ENCODE data around the gene CDK6.
"Not testable (repeated sequence)": the region's sequence is repeated elsewhere in the genome, so short reads cannot be mapped to it uniquely, and the experiment has no call there.

The CDK6 gene

DNA sequence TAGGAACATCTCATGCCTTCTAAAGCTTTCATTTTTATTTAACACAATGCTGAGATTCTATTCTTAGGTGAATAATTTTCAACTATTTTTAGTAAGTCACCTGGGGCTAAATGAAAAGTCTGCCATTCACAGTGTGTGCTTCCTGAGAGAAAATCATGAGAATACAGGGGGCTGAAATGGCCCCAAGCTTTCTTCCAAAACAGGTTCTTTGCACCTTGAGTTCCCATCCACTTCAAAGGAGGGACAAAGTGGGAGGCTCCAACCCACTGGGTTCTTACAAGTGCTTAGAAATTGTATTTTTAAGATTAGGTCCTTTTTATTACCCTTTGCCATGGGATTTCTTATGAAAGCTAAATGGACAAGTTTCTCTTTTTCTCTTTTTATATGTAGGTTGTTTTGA is 224.6 kb downstream of the CDK6 start:
- no peak for DNase-seq

DNA sequence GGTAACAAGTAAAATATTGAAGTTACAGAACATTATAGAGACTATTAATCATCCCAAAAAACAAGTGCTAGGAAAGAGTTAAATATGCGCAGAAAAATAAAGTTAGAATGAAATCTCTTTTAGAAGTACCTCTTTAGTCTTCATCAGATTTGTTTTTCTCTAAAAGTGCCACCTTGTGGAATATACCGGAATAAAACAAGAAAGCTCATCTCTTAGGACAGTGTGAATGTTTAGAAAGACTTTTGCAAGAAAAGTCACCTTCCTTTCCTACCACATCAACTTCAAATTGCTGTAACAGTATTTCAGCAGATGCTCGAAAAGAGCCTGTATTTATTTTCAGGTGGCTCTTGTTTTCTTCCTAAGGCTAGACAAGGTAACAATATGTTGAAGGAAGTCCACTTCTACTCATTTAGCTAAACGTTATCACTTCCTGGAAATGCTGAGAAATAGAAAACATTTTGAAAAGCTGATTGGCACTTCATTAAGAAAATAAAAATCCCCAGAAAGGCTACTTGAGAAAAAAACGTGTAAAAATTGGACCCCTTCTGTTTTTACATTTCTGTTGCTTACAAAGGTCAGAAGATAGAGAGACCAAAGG is 226.4 kb downstream of the CDK6 start:
- no peak for DNase-seq

DNA sequence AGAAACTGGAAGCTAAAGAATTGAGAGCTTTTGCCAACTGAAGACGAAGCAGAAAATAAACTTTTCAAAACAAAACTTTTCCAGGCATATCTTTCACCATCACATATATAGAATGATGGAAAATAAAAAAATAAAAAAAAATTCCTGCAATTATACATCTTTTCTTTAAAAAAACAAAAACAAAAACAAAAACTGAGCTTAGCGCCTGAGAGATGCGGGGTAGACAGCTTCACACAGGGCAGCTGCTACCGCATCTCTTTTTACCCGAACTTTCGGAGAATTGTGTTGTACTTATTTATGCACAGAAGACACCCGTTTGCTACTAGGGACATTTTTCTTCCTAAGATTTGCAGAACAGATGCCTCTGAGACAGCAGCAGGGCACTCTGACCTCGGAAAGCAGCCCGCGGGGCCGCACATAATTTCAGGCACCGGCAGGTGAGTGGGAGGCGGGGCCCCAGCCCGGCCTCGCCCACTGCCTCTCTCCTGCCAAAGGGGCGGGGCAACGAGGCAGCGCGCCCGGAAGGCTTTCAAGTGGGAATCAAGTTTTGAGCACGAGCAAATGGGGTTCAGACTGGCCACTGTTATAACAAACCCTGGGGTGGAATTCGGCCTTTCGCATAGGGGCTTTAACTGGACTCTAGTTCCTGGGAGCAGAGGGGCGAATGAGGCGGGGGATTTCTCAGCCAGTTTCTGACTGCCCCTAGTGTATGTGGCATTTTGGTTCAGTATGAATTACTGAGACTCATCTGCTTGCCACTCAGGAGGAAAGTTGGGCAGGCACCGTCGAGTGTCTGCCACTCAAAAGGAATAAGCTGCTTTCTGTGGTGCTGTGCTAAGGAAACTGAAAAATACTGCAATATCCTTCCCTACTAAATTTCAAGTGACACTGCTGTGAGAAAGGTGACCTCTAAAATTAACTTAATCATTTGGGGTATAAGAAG is 227.7 kb downstream of the CDK6 start:
- peak; percentile 55 for DNase-seq

DNA sequence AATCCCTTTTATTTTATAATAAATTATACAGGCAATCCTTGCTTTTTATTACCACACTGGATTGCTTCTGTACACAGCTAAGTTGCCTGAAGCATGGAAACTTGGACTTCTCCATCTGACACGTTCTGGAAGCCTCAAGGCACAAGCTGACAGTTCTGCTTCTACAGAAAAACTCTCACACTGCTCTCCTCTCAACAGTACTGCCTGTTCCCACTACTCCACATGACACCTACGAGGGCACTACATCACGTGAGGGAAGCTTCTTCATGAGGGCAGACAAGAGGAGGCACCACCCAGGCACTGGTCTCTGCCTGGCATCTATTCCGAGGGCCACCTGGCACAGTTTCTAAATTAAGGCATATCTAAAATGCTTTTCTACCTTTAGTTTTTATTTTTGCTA is 229.4 kb downstream of the CDK6 start:
- DNase-seq: no peak

GRCh38 chr7:92604517-92604916 is 231.9 kb downstream of the CDK6 start:
- not testable (repeated sequence) for DNase-seq

DNA sequence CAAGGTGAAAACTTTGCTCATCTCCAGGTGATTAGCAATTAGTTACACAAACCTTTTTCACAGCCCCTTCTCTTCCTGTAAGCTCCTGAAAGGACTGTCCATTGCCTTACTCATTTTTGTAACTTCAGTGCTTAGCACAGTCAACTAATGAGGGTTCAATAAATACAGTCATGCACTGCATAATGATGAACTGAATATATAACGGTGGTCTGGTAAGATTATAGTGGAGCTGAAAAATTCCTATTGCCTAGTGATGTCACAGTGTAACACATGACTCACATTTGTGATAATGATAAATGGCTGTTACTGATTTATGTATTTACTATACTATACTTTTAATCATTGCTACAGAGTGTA is 233.3 kb downstream of the CDK6 start:
- DNase-seq: no peak

- DNase-seq: no peak
These were observed 233.9 kb downstream of the CDK6 start for GRCh38 chr7:92602352-92603088.

- no peak for DNase-seq
These were observed 237.9 kb downstream of the CDK6 start for GRCh38 chr7:92598310-92598981.

DNA sequence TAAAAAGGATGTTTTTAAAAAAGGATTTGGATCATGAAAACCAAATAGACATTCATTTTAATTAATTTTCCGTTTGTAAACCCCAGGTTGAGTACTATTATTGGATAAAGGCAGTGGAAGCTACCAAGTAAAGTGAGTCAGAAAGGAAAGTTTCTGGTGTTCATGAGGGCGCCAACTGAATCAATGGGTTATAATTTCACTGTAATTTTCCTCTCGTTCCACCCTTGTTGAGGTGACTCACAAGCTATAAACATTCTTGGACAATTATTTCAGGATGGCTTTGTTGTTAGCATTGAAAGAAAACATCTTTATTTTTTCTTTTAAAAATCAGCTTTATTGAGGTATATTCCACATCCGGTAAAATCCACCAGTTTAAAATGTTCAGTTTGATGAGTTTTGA is 241.1 kb downstream of the CDK6 start:
- DNase-seq: no peak

DNA sequence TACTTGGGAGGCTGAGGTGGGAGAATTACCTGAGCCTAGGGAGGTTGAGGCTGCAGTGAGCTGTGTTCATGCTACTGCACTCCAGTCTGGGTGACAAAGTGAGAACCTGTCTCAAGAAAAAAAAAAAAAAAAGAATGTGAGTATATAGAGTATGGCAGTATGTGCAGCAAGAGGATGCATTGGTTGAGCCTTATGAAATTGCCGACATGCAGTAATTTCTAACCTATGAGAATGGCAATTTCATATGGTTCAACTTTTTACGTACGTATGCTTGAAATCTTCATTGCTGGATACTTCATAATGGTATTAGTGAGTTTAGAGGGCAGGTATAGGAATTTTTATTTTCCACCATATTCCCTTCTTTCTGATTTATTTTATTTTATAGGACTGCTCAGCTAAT is 241.6 kb downstream of the CDK6 start:
- DNase-seq: no peak

GRCh38 chr7:92590711-92591310 is 245.6 kb downstream of the CDK6 start:
- no peak for DNase-seq

GRCh38 chr7:92589056-92589455 is 247.3 kb downstream of the CDK6 start:
- no peak for DNase-seq

GRCh38 chr7:92588561-92588960 is 247.8 kb downstream of the CDK6 start:
- no peak for DNase-seq

GRCh38 chr7:92586841-92587240 is 249.5 kb downstream of the CDK6 start:
- no peak for DNase-seq

DNA sequence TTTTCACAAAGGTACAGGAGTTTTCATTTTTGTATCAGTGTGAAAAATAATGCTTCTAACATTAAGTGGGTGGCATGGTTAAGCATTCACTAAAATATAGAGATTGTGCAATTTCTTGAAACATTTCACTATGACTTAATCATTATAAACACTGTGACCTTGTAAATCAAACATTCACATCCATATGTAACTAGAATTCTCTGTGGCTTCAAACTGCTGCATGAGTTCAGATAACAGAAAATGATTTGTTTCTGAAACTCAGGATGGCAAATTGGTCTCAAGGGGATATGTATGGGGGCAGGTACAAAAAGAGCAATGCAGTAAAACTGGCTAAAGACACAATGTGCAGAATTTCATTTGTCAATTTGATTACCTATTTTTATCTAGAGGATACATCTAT is 250.0 kb downstream of the CDK6 start:
- no peak for DNase-seq

GRCh38 chr7:92584953-92585352 is 251.4 kb downstream of the CDK6 start:
- DNase-seq: no peak

DNA sequence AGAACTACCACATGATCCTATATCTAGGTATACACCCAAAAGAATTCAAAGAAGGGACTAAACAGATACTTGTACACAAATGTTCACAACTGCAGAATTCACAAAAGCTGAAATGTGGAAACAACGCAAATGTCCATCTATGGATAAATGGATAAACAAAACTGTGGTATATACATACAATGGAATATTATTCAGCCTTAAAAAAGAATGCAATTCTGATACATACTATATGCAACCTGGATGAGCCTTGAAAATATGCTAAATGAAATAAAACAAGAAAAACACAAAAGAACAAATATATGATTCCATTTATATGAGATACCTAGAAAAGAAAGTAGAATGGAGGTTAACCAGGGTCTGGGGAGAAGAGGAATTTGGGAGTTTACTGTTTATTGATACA is 253.4 kb downstream of the CDK6 start:
- DNase-seq: no peak

GRCh38 chr7:92576296-92576695 is 260.1 kb downstream of the CDK6 start:
- DNase-seq: no peak

- DNase-seq: no peak
These were observed 267.2 kb downstream of the CDK6 start for GRCh38 chr7:92569137-92569536.

- no peak for DNase-seq
These were observed 268.9 kb downstream of the CDK6 start for GRCh38 chr7:92567460-92567859.

DNA sequence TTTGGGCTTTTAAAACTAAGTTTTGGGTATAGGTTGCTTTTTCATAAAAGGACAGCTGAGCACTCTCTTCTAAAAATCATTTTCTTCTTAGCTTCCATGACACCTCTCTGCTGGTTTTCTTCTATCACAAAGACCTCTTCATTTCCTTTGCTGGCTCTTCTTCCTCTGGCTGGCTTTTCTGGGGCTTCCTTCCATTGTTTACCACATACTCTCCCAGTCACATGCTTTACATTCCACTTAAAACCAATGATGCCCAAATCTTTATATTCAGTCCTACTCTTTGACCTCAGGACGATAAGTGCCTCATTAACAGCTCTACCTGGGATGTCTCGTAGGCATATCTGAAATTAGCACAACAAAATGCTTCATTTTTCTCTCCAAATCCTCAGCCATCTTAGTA is 273.0 kb downstream of the CDK6 start:
- DNase-seq: no peak

DNA sequence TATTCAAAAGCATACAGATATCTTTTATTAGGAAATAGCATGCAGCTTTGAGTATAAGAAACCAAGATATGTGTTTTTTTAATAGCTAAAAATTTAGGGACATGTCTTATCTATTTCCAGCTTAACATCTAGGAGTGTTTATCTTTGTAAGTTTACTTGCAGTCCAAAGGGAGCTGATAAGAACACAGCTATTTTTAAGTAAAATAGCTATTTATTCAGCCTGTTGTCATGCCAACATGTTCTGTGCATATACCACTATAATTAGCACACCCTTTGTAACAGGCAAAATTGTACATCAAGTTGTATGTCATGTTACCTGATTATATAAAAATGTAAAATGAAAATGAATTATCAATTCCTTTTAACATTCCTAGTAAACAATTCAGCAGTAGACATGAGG is 275.8 kb downstream of the CDK6 start:
- DNase-seq: no peak

GRCh38 chr7:92557808-92558362 is 278.5 kb downstream of the CDK6 start:
- DNase-seq: no peak

Data from NCI-H2171 (cell line).